T1000 (cell line): ENCODE measurements around the gene ARFGAP1.

ENCODE experiments used
- DNase-seq: peaks from one replicate; lab custom pipeline; 2025; ENCODE audit warnings: mixed read lengths; lab: John Stamatoyannopoulos, UW

The ARFGAP1 gene

GRCh38 chr20:63272105-63273058 lies at the start of gene ARFGAP1:
ARFGAP1 (plus strand) TSS chr20:63272813; CDS start chr20:63275581, 2,768 bp downstream.
- peak; percentile 66 for DNase-seq

- DNase-seq, result no peak
Observed at GRCh38 chr20:63223121-63223825, 49.3 kb upstream of the ARFGAP1 start.

GRCh38 chr20:63223826-63224207 lies 48.8 kb upstream of the ARFGAP1 start:
- DNase-seq, result no peak

GRCh38 chr20:63224412-63225081 lies 48.1 kb upstream of the ARFGAP1 start:
- DNase-seq, result peak; percentile 20

- DNase-seq, result no peak
Observed at GRCh38 chr20:63225082-63225454, 47.5 kb upstream of the ARFGAP1 start.

- no peak for DNase-seq
Observed at GRCh38 chr20:63226042-63226943, 46.3 kb upstream of the ARFGAP1 start.

GRCh38 chr20:63227260-63227659 lies 45.4 kb upstream of the ARFGAP1 start:
- DNase-seq, result no peak

- DNase-seq, result no peak
Observed at GRCh38 chr20:63228806-63229205, 43.8 kb upstream of the ARFGAP1 start.

- no peak for DNase-seq
Observed at GRCh38 chr20:63230800-63231268, 41.8 kb upstream of the ARFGAP1 start.

GRCh38 chr20:63232235-63233060 lies 40.2 kb upstream of the ARFGAP1 start:
- peak; percentile 59 for DNase-seq

GRCh38 chr20:63233061-63233344 lies 39.6 kb upstream of the ARFGAP1 start:
- no peak for DNase-seq

GRCh38 chr20:63233924-63234323 lies 38.7 kb upstream of the ARFGAP1 start:
- no peak for DNase-seq

GRCh38 chr20:63234693-63235398 lies 37.8 kb upstream of the ARFGAP1 start:
- DNase-seq, result no peak

- DNase-seq, result no peak
Observed at GRCh38 chr20:63235399-63235983, 37.1 kb upstream of the ARFGAP1 start, which contains the start of gene BIRC7. BIRC7 (plus strand) TSS chr20:63235905; CDS start chr20:63236097, 192 bp downstream.

GRCh38 chr20:63236116-63236837 lies 36.3 kb upstream of the ARFGAP1 start:
- no peak for DNase-seq

- no peak for DNase-seq
Observed at GRCh38 chr20:63238031-63238430, 34.6 kb upstream of the ARFGAP1 start.

- no peak for DNase-seq
Observed at GRCh38 chr20:63238514-63239125, 34.0 kb upstream of the ARFGAP1 start.

- no peak for DNase-seq
Observed at GRCh38 chr20:63239431-63239830, 33.2 kb upstream of the ARFGAP1 start.
